Central memory CD8-positive, alpha-beta T cell (primary cell): ENCODE measurements around the gene IL12A.
A peak's percentile ranks its signal among the peaks of the same experiment; 100 is the strongest.

Experiments
- ATAC-seq: fragments of 150-1000 bp; cut with Tn5 transposase; replicated peaks from 2 replicates; pipeline ENCODE4 v1.10.0; 2022; ENCODE audit warnings: mild to moderate bottlenecking, moderate FRiP score, moderate number of reproducible peaks; ENCODE audit not compliant: poor library complexity, severe bottlenecking; ENCODE audit errors: extremely low read depth
- DNase-seq, 2 donors: peaks; one replicate each; pipeline ENCODE4 v3.0.0; 2021; ENCODE audit warnings: low spot score in 2 of 2
- H3K27ac Mint-ChIP-seq: one replicate; pipeline ENCODE4 v1.8.0; 2022; ENCODE audit warnings: low read depth, mild to moderate bottlenecking, moderate library complexity, mixed read lengths
- H3K27me3 Mint-ChIP-seq: one replicate; pipeline ENCODE4 v1.8.0; 2022; ENCODE audit warnings: mixed read lengths
- H3K36me3 Mint-ChIP-seq: one replicate; pipeline ENCODE4 v1.8.0; 2022; ENCODE audit warnings: mild to moderate bottlenecking, moderate library complexity, mixed read lengths; ENCODE audit not compliant: insufficient read depth
- H3K4me1 Mint-ChIP-seq: one replicate; pipeline ENCODE4 v1.8.0; 2022; ENCODE audit warnings: mixed read lengths
- H3K4me3 Mint-ChIP-seq: one replicate; pipeline ENCODE4 v1.8.0; 2022; ENCODE audit warnings: mild to moderate bottlenecking, moderate library complexity, mixed read lengths
- H3K9me3 Mint-ChIP-seq: one replicate; pipeline ENCODE4 v1.8.0; 2022; ENCODE audit warnings: mixed read lengths

IL12A gene

DNA sequence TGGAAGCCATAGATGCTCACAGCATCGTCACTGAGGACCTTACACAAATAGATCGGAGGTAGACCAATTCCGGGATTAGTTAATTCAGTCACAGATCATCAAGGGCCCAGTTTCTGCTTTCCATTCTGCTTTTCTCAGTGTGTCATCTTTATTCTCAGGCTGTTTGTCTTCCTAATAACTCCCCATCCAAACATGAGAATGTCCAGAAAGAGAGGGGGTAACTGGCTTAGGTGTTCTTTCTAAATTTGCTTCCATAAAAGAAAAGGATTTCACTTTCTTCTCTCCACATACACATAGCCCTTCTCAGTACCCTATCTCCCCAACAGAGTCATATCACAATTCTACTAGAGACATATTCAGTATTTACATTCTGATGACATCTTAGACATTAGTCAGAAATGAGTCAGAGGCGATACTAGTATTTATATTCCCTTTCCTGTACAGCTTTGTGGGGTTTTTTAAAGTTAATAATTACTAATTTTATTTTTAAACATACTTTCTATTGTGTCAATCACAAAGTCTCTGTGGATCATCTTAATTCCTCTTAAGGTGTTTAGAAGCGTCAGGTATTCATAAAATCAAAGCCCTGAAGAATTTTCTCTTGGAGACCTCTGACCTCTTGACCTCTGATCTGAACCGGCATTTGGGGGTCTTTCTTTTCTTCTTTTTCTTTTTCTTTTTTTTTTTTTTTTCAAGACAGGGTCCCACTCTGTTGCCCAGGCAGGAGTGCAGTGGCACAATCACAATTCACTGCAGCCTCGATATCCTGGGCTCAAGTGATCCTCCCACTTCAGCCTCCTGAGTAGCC lies 24.3 kb upstream of the IL12A start:
- no peaks in the 10 kb centered on the region for H3K9me3 Mint-ChIP-seq
- no peak for ATAC-seq
- no peak for DNase-seq

GRCh38 chr3:159971311-159971710 lies 17.3 kb upstream of the IL12A start:
- no peaks in the 10 kb centered on the region for H3K9me3 Mint-ChIP-seq
- H3K4me3 Mint-ChIP-seq: no peak overlapping the region
- H3K36me3 Mint-ChIP-seq: peaks cover 1% of the 10 kb centered on the region
- peaks cover 40% of the 10 kb centered on the region for H3K27me3 Mint-ChIP-seq
- DNase-seq: no peak
- ATAC-seq: no peak
- no peaks in the 10 kb centered on the region for H3K4me1 Mint-ChIP-seq
- no peak overlapping the region for H3K27ac Mint-ChIP-seq

More for the DNA sequence above, 24.3 kb upstream of the IL12A start:
- no peaks in the 10 kb centered on the region for H3K4me1 Mint-ChIP-seq
- H3K27ac Mint-ChIP-seq: no peak overlapping the region
- peaks cover 2% of the 10 kb centered on the region for H3K36me3 Mint-ChIP-seq
- no peak overlapping the region for H3K4me3 Mint-ChIP-seq
- H3K27me3 Mint-ChIP-seq: peaks cover 10% of the 10 kb centered on the region

DNA sequence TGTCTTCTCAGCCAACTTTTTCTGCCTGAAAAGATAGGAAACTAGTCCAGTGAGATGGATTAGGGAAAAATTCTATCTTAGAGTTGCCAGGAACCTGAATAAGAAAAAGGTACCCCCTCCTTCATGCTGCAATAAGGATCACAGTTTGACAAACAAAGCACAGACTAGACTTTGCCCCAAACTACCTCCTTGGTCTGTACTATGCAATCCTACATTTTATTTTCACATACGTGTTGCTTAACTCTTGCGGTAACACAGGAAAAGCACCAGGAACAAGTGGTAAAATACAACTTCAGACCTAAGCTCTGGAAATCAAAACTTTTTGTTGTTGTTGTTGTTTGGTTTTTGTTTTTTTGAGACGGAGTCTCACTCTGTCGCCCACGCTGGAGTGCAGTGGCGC lies 11.3 kb upstream of the IL12A start:
- DNase-seq (no peak), ATAC-seq (no peak)
- H3K9me3 Mint-ChIP-seq: no peaks in the 10 kb centered on the region
- peaks cover 54% of the 10 kb centered on the region for H3K27me3 Mint-ChIP-seq
- no peak overlapping the region for H3K27ac Mint-ChIP-seq
- H3K36me3 Mint-ChIP-seq: peaks cover 1% of the 10 kb centered on the region
- no peaks in the 10 kb centered on the region for H3K4me1 Mint-ChIP-seq
- H3K4me3 Mint-ChIP-seq: no peak overlapping the region

- H3K27ac Mint-ChIP-seq: no peak overlapping the region
- H3K27me3 Mint-ChIP-seq: peaks cover 44% of the 10 kb centered on the region
- no peaks in the 10 kb centered on the region for H3K4me1 Mint-ChIP-seq
- H3K36me3 Mint-ChIP-seq: peaks cover 1% of the 10 kb centered on the region
- H3K4me3 Mint-ChIP-seq: no peak overlapping the region
- ATAC-seq (no peak), DNase-seq (no peak)
- H3K9me3 Mint-ChIP-seq: no peaks in the 10 kb centered on the region
Observed at GRCh38 chr3:159978353-159978752, 10.3 kb upstream of the IL12A start.

DNA sequence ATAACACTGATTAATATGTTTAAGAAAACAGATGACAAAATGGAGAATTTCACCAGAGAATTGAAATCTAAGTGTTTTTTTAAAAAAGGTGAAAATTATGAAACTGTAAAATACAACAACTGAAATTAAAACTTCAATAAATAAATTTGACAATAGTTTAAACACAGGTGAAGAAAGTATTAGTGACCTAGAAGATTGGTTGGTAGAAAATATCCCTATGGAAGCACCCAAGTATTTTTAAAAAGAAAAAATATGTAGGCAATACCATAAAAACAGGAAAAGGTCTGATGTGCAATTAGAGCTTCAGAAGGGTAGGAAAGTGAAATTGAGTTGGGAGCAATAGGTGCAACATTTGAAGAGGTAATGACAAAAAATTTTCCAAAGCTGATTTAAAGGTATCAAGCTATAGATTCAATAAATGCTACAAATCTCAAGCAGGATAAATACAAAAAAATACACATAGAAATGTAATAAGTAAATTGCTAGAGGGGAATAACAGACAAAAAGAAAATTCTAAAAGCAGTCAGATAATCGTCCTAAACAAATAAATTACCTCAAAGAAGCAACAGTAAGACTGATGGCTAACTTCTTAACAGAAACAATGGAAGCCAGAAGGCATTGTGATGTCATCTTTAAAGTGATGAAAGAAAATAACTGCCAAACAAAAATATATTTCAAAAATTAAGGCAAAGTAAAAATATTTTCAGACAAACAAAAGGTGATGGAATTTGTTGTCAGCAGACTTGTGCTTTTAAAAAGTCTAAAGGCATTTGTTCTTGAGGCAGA lies 9.5 kb upstream of the IL12A start:
- H3K9me3 Mint-ChIP-seq: no peaks in the 10 kb centered on the region
- ATAC-seq (no peak), DNase-seq (no peak)
- H3K4me3 Mint-ChIP-seq: no peak overlapping the region
- H3K36me3 Mint-ChIP-seq: peaks cover under 1% of the 10 kb centered on the region
- H3K4me1 Mint-ChIP-seq: no peaks in the 10 kb centered on the region
- H3K27ac Mint-ChIP-seq: no peak overlapping the region
- H3K27me3 Mint-ChIP-seq: peaks cover 44% of the 10 kb centered on the region

DNA sequence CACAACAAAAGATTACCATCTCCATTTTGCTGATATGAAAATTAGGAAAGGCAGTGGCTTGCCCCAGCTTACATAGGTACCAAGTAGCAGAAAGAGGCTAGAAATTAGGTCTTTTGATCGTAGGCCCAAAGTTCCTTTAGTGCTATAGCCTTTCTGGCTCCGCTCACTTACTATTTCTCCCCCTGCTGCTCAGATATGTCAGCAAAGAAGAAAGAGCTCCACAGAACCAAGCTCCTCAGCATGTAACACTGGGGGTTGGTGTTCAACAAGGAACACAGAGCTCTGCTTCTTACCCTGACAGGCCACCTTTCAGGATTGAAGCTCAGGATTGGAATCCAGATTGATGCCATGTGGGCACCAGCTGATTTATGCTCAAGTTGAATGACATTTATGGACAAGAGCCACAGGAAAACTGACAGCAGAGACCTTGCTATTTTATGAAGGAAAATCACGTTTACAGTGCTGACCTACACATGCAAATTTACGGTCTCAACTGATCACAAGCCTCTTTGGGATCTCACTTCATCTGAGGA lies 6.1 kb upstream of the IL12A start:
- Mint-ChIP-seq H3K9me3 (no peaks in the 10 kb centered on the region), H3K4me3 (no peak overlapping the region), H3K4me1 (peaks cover 3% of the 10 kb centered on the region), H3K36me3 (no peaks in the 10 kb centered on the region), H3K27me3 (peaks cover 21% of the 10 kb centered on the region), H3K27ac (no peak overlapping the region)
- no peak for DNase-seq
- ATAC-seq: no peak

GRCh38 chr3:159987291-159987711 lies 1.3 kb upstream of the IL12A start:
- DNase-seq (no peak), ATAC-seq (no peak)
- Mint-ChIP-seq H3K27ac (no peak overlapping the region), H3K27me3 (no peaks in the 10 kb centered on the region), H3K4me3 (peak overlapping the region; percentile 84), H3K4me1 (peaks cover 30% of the 10 kb centered on the region), H3K9me3 (no peaks in the 10 kb centered on the region), H3K36me3 (no peaks in the 10 kb centered on the region)

DNA sequence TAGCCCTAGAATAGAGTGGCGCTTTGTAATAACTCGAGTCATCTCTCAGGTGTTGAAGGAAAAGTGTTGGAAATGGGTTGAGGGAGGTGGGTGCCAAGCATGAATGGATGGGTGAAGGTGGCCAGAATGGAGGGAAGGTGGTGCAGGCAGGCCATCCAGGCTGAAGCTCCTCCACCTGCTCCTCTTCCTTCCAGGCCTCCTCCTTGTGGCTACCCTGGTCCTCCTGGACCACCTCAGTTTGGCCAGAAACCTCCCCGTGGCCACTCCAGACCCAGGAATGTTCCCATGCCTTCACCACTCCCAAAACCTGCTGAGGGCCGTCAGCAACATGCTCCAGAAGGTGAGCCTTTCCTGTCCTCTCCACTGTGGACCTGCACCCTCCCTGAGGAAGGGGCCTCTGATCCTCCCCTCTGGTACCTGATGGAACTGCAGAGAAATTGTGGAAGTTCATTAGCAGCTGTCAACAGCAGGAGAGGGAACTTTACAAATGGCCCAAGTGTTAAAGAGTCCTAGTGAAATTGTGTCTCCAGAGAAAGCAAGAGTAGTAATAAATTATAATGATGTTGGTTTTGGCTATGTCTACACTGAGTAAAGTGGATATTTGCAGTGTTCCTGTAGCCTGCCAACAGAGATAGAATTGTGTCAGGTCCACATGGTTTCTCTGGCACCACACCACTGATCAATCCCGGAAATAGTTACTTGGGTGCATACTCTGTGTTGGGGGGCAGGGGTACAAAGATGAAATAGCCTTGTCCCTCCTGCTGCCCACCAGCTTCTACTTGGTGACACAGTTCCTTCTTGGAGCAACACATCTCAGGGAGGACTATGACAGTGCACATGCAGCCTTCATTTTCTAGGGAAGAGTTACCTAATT lies 1.6 kb downstream of the IL12A start:
- no peak for ATAC-seq
- peak overlapping the region; percentile 6 for H3K27ac Mint-ChIP-seq
- H3K4me3 Mint-ChIP-seq: peak overlapping the region; percentile 84
- H3K4me1 Mint-ChIP-seq: peaks cover 30% of the 10 kb centered on the region
- H3K27me3 Mint-ChIP-seq: no peaks in the 10 kb centered on the region
- no peak for DNase-seq
- no peaks in the 10 kb centered on the region for H3K9me3 Mint-ChIP-seq
- H3K36me3 Mint-ChIP-seq: no peaks in the 10 kb centered on the region

- no peaks in the 10 kb centered on the region for H3K9me3 Mint-ChIP-seq
- no peak for ATAC-seq
- peak overlapping the region; percentile 32 for H3K27ac Mint-ChIP-seq
- no peak for DNase-seq
- H3K27me3 Mint-ChIP-seq: no peaks in the 10 kb centered on the region
- H3K4me1 Mint-ChIP-seq: peaks cover 30% of the 10 kb centered on the region
- no peaks in the 10 kb centered on the region for H3K36me3 Mint-ChIP-seq
- H3K4me3 Mint-ChIP-seq: no peak overlapping the region
Observed at GRCh38 chr3:159991591-159991990, 3.0 kb downstream of the IL12A start.

DNA sequence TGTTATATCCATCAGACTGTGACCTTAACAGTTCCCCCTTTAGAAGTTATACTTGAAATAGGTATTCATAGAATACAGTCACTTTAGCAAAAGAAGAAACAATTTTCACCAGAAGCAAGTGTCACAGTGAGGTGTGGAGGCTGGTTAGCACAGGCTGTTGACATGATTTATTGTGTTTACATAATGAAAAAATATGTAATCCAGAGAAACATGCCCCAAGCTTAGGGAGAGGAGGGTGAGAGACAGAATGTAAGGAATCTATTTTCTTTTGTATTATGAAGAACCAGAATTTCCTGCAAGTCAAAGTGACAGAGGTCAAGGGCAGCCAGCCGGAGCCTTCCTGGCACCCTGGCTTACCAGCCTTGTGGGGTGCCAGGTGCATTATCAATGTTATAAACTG lies 4.0 kb downstream of the IL12A start:
- Mint-ChIP-seq H3K36me3 (no peaks in the 10 kb centered on the region), H3K27ac (no peak overlapping the region), H3K4me3 (no peak overlapping the region), H3K4me1 (peaks cover 26% of the 10 kb centered on the region), H3K27me3 (no peaks in the 10 kb centered on the region), H3K9me3 (no peaks in the 10 kb centered on the region)
- DNase-seq (no peak), ATAC-seq (no peak)

DNA sequence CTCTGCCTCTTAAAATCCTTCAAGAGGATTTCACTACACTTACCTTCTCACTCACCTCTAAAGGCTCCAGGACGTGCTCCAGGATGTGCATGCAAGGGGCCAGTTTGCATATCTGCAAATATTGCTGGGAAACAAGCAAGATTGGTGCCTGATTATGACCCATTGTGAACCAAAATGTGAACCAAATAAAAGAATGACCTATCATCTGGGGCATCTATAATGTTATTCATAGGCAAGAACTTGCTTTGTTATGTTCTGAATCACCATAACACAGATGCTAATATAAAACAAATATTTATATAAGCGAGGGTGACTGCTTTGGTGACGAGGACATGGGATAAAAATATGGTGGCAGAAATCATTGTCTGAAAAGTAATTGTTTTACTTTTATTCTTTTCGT lies 5.5 kb downstream of the IL12A start:
- Mint-ChIP-seq H3K36me3 (peaks cover 2% of the 10 kb centered on the region), H3K27ac (no peak overlapping the region), H3K27me3 (no peaks in the 10 kb centered on the region), H3K4me3 (no peak overlapping the region), H3K9me3 (no peaks in the 10 kb centered on the region), H3K4me1 (peaks cover 12% of the 10 kb centered on the region)
- no peak for DNase-seq
- no peak for ATAC-seq

GRCh38 chr3:159995091-159995490 lies 6.5 kb downstream of the IL12A start:
- no peak overlapping the region for H3K27ac Mint-ChIP-seq
- no peaks in the 10 kb centered on the region for H3K27me3 Mint-ChIP-seq
- no peak for ATAC-seq
- H3K4me3 Mint-ChIP-seq: no peak overlapping the region
- H3K9me3 Mint-ChIP-seq: no peaks in the 10 kb centered on the region
- no peak for DNase-seq
- peaks cover 7% of the 10 kb centered on the region for H3K4me1 Mint-ChIP-seq
- H3K36me3 Mint-ChIP-seq: peaks cover 2% of the 10 kb centered on the region
